ENCODE data around the gene HOXB4. TPM values are rescaled to one million over a fixed set of nuclear protein-coding genes. Genes with fewer than 3 reads are reported as not detected.

HOXB4 gene
- total RNA-seq, 1 donor, result 0.36 TPM

DNA sequence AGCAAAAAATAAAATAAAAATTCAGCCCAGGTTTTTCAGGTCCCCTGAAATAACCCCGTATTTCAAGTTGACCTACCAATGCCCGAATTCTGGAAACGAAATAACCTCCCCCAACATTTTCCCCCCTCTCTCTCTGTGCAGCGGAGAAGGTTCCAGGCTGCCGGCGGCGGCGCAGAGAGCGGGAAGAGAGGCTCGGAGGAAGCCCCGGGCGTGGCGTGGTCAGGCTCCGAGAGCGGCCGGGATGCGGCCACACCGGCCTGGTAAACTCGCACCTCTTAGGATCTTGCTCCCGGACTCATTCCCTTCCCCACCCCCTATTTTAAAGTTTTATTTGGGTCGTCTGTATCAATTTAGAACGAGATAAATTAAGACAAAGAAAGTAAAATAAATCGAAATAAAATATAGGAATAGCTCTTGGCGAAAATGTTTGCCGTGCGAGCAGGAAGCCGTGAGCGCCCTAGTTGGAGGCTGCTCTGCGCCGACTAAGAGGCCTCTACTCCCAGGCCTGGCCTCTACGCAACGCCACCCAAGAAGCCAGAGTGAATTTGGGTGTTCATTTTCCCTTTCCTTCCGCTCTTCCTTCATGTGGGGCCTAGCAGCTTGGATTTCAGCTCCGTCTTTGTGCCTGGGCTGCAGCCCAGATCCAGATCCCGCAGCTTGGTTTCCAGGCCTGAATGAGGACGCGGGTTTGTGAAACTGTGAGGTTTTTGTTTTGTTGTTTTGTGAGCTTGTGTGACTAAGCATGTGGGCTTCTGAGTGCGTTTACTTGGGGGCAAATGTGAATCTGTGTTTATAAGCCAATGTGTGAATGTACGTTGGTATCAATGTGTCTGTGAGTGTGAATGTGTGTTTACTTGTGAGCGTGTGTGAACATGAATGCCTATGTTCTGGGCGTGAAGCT lies 28.1 kb upstream of the HOXB4 start:
- peaks cover 98% of the 10 kb centered on the region for H3K27me3 ChIP-seq (ENCODE audit: insufficient read depth, low read length)
- H3K4me1 ChIP-seq (ENCODE audit: insufficient read depth, low read length), result no peaks in the 10 kb centered on the region
- DNase-seq (ENCODE audit: insufficient read length, low spot score, missing footprints), result no peak
- no peak overlapping the region for H2AFZ ChIP-seq (ENCODE audit: low read length)
- no peak overlapping the region for H3K4me3 ChIP-seq (ENCODE audit: insufficient read depth, low read length)
- no peaks in the 10 kb centered on the region for H3K9me3 ChIP-seq (ENCODE audit: low read depth, low read length)
- TF ChIP-seq, protein P1, sequence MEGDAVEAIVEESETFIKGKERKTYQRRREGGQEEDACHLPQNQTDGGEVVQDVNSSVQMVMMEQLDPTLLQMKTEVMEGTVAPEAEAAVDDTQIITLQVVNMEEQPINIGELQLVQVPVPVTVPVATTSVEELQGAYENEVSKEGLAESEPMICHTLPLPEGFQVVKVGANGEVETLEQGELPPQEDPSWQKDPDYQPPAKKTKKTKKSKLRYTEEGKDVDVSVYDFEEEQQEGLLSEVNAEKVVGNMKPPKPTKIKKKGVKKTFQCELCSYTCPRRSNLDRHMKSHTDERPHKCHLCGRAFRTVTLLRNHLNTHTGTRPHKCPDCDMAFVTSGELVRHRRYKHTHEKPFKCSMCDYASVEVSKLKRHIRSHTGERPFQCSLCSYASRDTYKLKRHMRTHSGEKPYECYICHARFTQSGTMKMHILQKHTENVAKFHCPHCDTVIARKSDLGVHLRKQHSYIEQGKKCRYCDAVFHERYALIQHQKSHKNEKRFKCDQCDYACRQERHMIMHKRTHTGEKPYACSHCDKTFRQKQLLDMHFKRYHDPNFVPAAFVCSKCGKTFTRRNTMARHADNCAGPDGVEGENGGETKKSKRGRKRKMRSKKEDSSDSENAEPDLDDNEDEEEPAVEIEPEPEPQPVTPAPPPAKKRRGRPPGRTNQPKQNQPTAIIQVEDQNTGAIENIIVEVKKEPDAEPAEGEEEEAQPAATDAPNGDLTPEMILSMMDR (IDR thresholded peaks at IDR 0.05; ENCODE audit: extremely low read depth, low read depth, low read length), result no peak
- no peak overlapping the region for H3K27ac ChIP-seq (ENCODE audit: low read depth, low read length)
- peaks cover 3% of the 10 kb centered on the region for H4K20me1 ChIP-seq (ENCODE audit: insufficient read depth, low read length)
- H3K4me2 ChIP-seq (ENCODE audit: insufficient read depth, low read length), result no peak overlapping the region
- no peaks in the 10 kb centered on the region for H3K79me2 ChIP-seq (ENCODE audit: insufficient read depth, low read length)
- H3K36me3 ChIP-seq (ENCODE audit: insufficient read depth, low read length), result no peaks in the 10 kb centered on the region

DNA sequence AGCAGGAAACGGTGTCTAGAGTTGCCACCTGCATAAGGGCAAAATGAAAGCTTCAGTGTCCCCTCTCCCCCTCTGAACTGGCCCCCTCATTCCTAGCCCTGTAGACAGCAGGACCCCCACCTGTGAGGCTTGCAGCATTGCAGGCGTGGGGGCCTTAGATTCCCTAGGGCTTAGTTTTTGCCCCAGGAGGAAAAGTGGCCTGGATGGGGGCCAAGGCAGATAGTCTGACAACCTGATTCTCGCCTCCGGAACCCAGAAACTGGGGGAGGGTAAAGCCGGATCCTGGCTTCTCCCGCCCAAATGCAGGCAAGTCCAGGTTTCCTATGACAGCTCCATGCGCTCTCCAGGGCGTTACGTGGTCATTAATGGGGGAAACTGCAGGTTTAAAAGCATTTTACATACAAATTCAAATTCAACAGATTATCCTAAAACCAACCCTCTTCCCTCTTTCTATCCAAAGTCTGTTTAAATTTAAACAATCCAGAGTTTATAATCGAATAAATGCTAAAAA lies 27.3 kb upstream of the HOXB4 start:
- no peak overlapping the region for H3K4me3 ChIP-seq (ENCODE audit: insufficient read depth, low read length)
- H3K4me1 ChIP-seq (ENCODE audit: insufficient read depth, low read length), result no peaks in the 10 kb centered on the region
- H3K79me2 ChIP-seq (ENCODE audit: insufficient read depth, low read length), result no peaks in the 10 kb centered on the region
- no peak for DNase-seq (ENCODE audit: insufficient read length, low spot score, missing footprints)
- no peak overlapping the region for H2AFZ ChIP-seq (ENCODE audit: low read length)
- no peak overlapping the region for H3K4me2 ChIP-seq (ENCODE audit: insufficient read depth, low read length)
- H4K20me1 ChIP-seq (ENCODE audit: insufficient read depth, low read length), result peaks cover 3% of the 10 kb centered on the region
- no peaks in the 10 kb centered on the region for H3K36me3 ChIP-seq (ENCODE audit: insufficient read depth, low read length)
- no peak overlapping the region for H3K27ac ChIP-seq (ENCODE audit: low read depth, low read length)
- TF ChIP-seq, protein P1 (IDR thresholded peaks at IDR 0.05; ENCODE audit: extremely low read depth, low read depth, low read length), result no peak
- no peaks in the 10 kb centered on the region for H3K9me3 ChIP-seq (ENCODE audit: low read depth, low read length)
- H3K27me3 ChIP-seq (ENCODE audit: insufficient read depth, low read length), result peaks cover 98% of the 10 kb centered on the region

DNA sequence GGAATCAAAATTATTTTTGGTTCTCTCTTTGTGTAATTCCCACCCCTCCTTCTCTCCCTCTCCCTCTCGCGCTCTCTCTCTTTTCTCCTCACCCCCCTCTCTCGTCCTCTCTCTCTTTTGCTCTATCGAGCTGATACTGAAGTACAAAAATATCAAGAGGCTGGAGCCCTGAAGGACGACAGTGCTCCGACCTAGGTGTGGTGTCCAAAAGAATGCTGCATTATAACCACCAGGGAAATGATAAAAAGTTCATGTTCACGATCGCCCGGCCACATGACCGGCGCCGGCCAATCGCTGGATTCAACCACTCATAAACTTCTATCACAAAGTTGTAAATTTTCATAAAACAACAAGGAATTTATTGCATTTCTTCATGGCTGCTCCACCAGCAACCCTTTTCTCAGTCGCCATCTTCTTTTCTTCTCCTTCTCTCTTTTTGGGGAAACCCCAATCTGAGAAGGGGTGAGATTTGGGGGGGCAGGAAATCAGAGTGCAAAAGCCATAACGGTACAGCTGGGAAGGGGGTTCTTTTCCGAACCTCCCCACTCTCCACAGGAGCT lies 26.7 kb upstream of the HOXB4 start, which contains the start of gene HOXB6:
Gene HOXB6, minus strand, starts transcription at position 217 of the 560 bp plus-strand sequence. CDS start 6,836 bp downstream, outside the sequence.
- Histone ChIP-seq H3K79me2 (ENCODE audit: insufficient read depth, low read length) (no peaks in the 10 kb centered on the region), H3K9me3 (ENCODE audit: low read depth, low read length) (no peaks in the 10 kb centered on the region), H3K4me2 (ENCODE audit: insufficient read depth, low read length) (no peak within 1 kb of the TSS), H3K27ac (ENCODE audit: low read depth, low read length) (no peak within 1 kb of the TSS), H2AFZ (ENCODE audit: low read length) (no peak within 1 kb of the TSS), H3K27me3 (ENCODE audit: insufficient read depth, low read length) (peaks cover 98% of the 10 kb centered on the region), H3K4me1 (ENCODE audit: insufficient read depth, low read length) (no peaks in the 10 kb centered on the region), H3K36me3 (ENCODE audit: insufficient read depth, low read length) (no peaks in the 10 kb centered on the region), H4K20me1 (ENCODE audit: insufficient read depth, low read length) (peaks cover 3% of the 10 kb centered on the region), H3K4me3 (ENCODE audit: insufficient read depth, low read length) (no peak within 1 kb of the TSS)
- no peak for DNase-seq (ENCODE audit: insufficient read length, low spot score, missing footprints)
- TF ChIP-seq, protein P1 (IDR thresholded peaks at IDR 0.05; ENCODE audit: extremely low read depth, low read depth, low read length), result no peak
